DMS 273 treated with DMSO at 0.1 percent for 48 hours (cell line): ENCODE measurements around the gene PLPP1.

Source experiments
- DNase-seq: peaks from one replicate; lab custom pipeline; 2025; lab: John Stamatoyannopoulos, UW

The PLPP1 gene

DNA sequence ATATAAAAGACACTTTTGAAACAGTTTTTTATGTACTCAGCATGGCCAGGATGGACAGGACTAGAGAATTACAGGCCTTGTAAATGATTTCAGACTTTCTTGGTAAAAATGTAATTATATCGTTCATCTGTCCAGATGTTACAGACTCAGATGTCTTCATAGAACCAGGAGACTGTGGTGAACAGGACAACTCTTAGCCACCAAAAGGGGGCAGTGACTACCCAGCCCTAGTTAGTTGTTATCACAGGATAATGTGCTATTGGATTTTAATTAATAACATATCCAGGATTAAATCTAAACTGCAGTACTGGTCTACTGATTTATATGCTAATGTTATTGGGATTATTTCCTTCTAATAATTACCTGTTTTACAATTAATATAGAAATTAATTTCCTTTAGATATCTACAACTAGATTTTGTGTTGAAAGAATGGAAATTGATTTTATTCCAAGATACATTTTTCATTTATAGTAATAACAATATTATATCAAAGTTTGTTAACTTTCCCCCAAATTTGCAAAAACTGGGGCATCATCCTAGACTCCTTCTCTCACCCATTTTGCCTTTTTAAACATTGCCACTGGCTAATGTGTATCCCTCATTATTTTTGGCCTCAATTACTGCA is 127.6 kb downstream of the PLPP1 start:
- DNase-seq = no peak

DNA sequence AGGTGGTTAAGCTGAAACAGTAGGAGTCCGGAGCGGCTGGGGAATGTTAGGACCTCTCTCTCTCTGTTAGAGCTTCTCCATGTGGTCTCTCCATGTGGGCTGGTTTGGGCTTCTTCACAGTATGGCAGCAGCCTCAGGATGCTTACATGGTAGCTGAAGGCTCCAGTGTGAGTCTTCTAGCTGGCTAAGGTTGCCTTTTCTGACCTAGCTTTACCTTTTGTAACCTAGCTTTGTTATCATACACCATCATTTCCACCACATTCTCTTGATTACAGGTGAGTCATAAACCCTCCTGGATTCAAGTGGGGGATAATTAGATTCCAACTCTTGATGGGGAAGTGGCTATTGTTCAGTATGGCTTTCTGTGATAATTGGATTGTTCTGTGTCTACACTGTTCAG is 128.5 kb downstream of the PLPP1 start:
- DNase-seq = no peak

DNA sequence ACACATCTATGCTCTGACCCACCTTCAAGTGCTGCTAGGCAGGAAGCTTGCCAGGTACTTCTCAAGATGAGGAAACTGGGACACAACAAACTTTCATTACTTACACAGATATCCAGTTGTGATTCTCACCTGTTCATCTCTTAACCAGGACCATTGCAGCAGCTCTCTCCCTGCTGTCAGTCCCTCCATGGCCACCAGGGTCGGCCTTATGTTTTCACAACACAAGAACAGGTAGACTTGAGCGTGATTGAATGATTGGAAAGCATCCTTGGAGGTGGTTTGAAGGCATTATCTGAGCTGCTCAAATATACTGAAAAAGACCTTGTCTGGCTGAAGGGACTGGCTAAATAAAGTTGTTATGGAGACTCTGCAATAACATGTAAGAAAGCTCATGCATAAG is 132.6 kb downstream of the PLPP1 start:
- no peak for DNase-seq

DNA sequence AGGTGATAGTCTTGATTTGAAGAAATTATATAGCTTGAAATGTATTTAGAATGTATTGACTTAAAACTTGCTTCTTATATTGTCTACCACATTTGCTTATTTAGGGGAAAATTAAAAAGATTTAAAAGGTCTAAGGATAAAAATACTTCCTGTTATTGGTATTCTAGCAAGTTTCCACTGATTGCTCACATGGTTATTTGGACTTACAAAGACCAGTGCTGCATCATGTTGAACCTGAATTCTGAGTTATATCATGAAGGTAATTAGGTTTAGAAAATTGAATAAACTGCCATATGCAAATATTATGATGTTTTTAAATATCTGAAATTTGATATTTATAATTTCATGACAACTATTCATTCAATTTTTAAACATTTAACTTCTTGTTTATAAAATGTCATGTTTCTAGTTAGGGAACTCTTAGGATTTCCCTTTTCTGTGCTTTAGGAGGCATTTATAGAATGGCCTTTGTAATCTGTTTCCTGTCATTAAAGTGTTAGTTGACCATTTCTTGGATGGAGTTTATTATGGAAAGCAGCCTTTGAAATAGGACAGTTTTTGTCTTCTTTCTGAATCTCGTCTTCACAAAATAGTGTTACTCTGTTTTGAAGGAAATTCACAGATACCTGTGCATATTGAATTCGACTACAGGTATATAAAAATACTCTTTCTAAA is 141.1 kb downstream of the PLPP1 start:
- no peak for DNase-seq

DNA sequence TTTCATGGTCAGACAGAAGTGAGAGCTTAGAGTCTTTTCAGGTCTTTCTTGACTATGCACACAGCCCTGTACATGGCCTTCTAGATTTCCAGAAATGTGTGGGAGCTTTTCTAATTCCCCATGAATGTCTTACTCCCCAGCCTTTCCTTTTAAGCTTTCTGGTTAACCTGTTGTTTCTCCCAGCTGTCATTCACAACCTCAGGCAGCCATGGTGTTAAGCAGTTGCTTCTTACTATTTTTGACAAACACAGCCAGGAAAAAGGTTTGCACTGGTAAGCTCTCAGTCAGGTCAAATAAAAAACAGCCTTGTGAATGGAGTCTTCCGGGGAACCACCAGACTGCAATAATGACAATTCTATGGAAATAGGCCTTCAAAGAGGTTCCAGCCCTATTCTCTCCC is 142.1 kb downstream of the PLPP1 start:
- DNase-seq = no peak

DNA sequence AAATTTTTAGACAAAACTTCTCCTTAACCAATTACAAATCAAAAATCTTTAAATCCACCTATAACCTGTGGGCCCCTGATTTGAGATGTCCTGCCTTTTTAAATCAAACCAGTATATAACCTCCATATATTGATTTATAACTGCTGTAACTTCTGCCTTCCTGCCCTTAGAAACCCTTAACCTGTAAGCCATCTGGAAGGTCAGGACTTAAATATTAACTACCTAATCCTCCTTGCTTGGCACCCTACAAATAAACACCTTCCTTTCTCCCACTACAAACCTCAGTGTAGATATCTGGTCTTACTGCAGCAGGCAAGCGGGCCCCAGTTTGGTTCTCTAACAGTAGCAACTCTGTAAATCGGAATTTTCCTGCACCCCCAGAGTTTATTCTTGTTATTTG is 143.1 kb downstream of the PLPP1 start:
- DNase-seq = no peak

DNA sequence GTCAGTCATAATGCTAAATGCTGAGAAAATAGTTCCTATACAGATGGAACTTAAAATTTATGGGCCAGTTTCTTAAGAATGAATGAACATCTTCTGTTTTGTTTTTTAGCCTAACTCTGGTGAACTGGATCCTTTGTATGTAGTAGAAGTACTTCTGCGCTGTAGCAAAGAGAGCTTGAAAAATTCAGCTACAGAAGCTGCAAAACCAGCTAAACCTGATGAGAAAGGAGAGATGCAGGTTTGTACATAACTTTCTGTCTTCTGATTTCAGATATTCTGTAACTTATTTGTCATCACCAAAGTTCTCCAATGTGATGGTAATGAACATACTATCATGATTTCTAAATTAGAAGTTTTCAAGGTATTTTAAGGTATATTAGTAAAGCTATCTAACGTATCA is 146.9 kb downstream of the PLPP1 start:
- DNase-seq = no peak

DNA sequence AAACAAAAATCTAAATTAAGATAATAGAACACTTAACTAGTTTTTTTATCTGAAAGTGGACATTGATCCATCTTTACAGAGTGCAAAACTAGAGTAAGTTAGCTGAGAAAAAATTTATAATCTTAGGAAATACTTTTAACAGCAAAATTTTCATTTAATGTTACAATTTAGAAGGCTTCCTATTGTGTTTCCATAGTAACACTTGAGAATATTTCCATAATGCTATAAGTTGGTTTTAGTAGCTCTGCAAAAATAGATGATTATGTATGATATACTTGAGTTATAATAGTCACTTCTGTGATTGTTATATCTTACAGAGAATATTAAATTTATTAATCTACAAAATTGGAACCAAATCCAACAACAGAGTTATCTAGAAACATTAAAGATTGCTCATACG is 148.4 kb downstream of the PLPP1 start:
- no peak for DNase-seq

DNA sequence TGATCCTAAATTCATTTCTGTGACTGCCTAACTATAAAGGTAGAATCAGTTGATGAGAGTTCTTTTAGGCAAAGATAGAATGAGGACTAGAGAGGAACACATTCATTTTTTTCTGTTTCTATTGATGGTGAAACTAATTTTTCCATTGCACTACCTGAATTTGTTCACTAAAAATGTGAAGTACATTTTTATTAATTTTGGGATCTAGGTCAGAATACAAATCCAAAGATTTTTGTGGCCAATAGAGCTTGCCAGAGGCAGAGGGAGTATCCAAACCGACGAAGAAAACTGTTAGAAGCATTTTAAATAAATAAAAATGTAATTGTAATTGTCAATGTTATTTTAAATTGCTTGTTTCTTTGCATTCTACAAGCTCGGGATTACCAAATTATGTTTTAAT is 148.9 kb downstream of the PLPP1 start:
- no peak for DNase-seq

DNA sequence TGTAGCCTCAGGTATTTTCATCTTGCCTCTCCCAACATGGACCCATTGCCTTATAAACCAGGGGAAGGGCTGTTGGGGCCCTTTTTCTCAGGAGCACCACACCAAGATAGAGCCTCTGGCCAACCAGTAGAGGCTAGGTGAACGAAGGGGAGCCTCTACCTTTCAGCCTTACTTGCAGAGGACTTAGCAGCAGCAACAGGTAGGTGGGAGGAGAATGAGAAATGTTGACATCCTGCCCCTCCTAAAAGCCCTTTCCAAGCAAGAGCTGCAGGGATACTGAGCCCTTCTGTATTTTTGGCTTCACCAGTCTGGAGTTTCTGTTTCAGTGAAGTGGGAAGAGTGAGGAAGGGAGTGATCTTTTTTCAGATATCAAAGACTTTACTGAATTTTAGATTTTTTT is 149.5 kb downstream of the PLPP1 start:
- no peak for DNase-seq

DNA sequence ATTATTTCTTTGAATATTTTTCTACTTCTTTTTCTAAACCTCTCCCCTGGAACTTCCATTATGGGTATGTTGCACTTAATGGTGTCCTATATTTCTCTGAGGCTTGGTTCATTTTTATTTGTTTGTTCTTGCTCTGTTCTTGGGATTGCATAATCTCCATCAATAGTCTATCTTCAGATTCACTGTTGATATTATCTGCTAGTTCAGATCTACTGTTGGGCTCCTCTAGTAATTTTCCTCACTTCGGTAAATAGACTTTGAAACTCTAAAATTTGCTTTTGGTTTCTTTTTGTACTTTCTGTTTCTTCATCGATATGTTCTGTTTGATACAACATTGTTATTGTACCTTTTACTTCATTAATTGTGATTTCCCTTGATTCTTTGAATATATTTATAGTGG is 150.7 kb downstream of the PLPP1 start:
- DNase-seq = no peak

DNA sequence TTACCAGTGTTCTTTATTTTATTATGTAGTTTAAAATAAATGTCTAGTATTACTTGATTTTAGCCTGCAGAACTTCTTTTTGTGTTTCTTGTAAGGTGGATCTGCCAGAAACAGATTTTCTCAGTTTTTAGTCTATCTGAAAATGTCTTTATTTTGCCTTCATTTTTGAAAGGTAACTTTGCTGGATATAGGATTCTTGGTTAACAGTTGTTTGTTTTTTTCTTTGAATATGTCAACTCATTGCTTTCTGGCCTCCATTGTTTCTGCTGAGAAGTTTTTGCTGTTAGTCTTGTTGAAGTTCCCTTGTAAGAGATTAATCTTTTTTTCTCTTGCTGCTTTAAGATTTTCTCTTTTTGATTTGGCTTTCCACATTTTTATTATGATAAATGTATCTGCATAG is 151.5 kb downstream of the PLPP1 start:
- no peak for DNase-seq

DNA sequence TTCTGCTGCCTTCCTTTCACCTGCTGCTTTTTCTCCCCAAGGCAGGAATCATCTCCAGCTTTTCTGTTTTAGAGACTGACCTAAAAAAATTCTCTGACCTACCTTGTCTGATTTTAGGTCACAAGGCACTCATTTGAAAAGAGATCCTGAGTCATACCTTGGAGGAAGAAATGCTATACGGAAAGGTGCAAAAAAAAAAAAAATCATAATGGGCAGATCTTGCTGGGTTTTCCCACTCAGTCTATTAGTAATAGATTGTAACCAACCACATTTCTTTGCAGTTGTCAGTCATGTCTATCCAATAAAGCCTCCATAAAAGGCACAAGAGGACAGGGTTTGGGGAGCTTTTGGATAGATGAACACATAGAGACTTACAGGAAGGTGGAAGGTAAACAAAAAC is 157.0 kb downstream of the PLPP1 start:
- DNase-seq = no peak
